Measurements from ENCODE around the gene EPN1.
"Not testable (repeated sequence)": the region's sequence is repeated elsewhere in the genome, so short reads cannot be mapped to it uniquely, and the experiment has no call there.

EPN1 gene

DNA sequence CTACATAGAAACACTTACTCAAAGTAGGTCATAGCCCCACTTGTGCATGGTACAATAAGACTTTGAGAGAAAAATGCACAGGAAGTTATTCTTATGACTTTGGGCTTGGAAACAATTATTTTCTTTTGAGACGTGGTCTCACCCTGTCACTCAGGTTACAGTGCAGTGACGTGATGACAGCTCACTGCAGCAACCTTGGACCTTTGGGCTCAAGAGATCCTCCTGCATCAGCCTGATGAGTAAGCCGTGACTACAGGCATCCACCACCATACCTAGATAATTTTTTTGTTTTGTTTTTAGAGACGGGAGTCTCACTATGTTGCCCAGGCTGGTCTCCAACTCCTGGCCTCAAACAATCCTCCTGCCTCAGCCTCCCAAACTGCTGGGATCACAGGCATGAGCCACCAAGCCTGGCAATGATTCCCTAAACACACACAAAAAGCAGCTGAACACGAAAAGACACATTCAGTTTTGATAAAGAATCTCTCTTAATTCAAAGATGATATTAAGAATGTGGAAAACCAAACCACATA lies 45.3 kb downstream of the EPN1 start:
- no peak for DNase-seq (ENCODE audit: low spot score)

DNA sequence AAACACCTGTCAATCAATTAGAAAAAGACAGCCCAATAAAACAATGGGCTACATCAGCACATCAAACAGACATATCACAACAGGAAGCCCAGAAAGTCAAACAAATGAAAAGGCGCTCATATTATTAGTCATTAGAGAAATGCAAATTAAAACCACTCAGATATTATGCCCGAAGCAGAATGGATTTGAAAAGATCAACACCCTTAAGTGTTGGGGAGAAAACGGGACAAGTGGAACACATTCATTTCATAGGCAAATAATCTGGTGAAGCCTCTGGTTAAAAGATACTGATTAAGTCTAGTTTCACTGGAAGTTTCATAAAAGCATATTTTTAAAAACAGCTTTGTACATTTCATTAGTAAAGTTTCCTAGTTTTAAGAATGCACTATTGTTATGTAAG lies 45.8 kb downstream of the EPN1 start:
- DNase-seq (ENCODE audit: low spot score) = no peak

DNA sequence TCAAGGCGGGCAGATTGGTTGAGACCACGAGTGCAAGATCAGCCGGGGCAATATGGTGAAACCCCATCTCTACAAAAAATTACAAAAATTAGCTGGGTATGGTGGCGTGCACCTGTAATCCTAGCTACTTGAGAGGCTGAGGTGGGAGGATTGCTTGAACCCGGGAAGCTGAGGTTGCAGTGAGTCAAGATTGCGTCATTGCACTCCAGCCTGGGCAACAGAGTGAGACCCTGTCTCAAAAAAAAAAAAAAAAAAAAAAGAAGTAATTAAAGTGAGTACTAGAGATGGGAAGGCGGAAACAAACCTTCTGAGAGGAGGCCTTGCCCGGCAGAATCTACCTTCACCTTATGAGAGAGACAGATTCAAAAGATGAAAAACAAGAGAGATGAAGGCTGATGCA lies 48.5 kb downstream of the EPN1 start:
- DNase-seq (ENCODE audit: low spot score) = no peak

DNA sequence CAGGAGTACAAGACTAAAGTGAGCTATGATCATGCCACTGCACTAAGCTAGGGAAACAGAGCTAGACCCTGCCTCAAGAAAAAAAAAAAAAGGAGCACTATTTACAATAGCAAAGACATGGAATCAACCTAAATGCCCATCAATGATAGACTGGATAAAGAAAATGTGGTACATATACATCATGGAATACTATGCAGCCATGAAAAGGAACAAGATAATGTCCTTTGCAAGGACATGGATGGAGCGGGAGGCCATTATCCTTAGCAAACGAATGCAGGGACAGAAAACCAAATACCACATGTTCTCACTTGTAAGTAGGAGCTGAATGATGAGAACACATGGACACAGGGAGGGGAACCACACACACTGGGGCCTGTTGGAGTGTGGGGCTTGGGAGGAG lies 55.4 kb downstream of the EPN1 start:
- not testable (repeated sequence) for DNase-seq (ENCODE audit: low spot score)

DNA sequence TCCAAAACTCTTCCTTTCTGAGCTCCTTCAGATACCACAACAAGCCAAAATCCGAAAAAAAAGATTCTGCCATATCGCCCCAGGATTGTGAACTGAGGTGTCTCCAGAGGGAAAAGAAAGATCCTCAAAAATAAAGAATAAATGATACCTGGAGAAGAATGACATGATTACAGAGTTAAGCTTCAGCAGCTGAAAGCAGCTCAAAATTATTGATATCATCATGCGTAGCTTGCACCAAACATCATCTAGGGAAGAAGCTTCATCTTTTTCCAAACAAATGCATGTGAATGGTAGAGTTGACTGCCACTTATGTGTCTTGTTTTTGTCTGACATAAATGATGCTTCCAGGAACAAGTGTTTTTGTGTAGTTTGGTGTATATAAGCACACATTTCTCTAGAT lies 63.3 kb downstream of the EPN1 start, which contains the start of gene NLRP9:
TSS of gene NLRP9 (minus strand) at position 101 of the 400 bp plus-strand sequence. CDS start at position 73, 28 bp downstream.
- no peak for DNase-seq (ENCODE audit: low spot score)

DNA sequence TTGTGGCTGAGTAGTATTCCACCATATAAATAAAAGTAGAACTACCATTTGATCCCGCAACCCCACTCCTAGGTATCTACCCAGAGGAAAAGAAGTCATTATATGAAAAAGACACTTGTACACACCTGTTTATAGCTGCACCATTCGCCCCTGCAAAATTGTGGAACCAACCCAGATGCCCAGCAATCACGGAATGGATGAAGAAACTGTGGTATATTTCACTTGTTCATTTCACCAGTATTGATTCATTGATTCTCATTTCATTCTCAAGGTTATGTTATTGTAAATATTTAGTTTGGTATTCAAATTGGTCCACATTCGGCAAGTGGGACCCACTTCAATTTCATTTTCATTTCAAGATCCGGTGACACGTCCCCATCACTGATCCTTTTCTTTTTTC lies 75.7 kb downstream of the EPN1 start:
- no peak for DNase-seq (ENCODE audit: low spot score)

DNA sequence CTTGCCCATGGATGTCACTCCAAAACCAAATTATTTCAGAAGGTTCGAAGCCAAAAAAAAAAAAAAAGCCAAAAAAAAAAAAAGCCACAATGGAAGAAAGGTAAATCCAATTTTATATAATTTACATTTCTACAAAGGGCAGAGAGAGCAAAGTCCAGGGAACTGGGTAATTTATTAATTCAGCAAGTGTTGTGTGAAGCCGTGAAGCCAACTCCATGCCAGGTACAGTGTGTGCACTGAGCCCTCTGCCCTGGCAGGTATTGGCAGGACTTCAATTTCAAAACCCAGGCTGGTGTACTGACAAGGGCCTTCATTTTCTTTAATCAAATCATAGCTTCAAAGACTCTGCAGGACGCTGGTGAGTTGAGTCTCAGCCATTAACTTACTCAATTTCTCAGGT lies 78.4 kb downstream of the EPN1 start:
- no peak for DNase-seq (ENCODE audit: low spot score)

DNA sequence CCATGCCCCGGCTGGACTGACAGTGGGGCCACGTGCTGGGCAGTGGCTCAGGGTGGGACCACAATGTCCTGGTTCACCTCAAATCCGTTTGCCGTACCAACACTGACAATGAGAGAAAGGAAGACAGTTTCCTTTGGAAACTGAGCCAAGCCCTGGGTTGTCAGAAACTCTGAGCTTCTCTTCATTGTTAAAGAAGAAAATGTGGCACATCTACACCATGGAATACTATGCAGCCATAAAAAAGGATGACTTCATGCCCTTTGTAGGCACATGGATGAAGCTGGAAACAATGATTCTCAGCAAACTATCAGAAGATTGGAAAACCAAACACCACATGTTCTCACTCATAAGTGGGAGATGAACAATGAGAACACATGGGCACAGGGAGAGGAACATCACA lies 81.8 kb downstream of the EPN1 start:
- not testable (repeated sequence) for DNase-seq (ENCODE audit: low spot score)

DNA sequence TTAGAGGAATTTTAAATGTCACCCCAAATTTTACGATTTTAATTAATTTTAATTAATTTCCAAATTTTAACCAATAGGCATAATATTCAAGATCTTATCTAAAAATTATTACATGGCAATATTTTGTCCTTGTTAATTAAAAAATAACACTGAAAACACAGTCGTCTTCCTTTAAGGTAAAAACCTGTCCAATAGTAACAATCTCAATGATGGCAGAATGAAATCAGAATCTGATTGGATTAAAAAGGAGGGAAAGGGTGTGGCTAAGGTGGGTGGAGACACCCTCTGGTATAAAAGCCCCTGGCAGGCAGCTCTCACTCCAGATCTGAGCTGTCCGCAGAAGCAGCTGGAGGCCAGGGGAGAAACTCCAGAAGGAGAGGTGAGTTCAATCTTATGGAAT lies 83.8 kb downstream of the EPN1 start, which contains the start of gene RFPL4A:
TSS of gene RFPL4A (plus strand) at position 301 of the 400 bp plus-strand sequence. CDS start 2,704 bp downstream, outside the sequence.
- not testable (repeated sequence) for DNase-seq (ENCODE audit: low spot score)

Data from HuH-7.5 (cell line).